HUES48 (cell line): ENCODE data around the gene CCDC57.

Experiments used
- H3K27ac ChIP-seq: one replicate; pipeline ENCODE4 v1.7.0; 2013; ENCODE audit warnings: low read depth, low read length, inconsistent platforms
- H3K27me3 ChIP-seq: 2 replicates; pipeline ENCODE4 v1.6.1; 2013; ENCODE audit warnings: mild to moderate bottlenecking, low read length; ENCODE audit not compliant: control insufficient read depth, insufficient read depth
- H3K36me3 ChIP-seq: 2 replicates; pipeline ENCODE4 v1.6.1; 2013; ENCODE audit warnings: low read length; ENCODE audit not compliant: control insufficient read depth, insufficient read depth
- H3K4me1 ChIP-seq: 2 replicates; pipeline ENCODE4 v1.6.1; 2013; ENCODE audit warnings: mild to moderate bottlenecking, low read length; ENCODE audit not compliant: control insufficient read depth, insufficient read depth
- H3K4me3 ChIP-seq: 2 replicates; pipeline ENCODE4 v1.5.1; 2013; ENCODE audit warnings: mild to moderate bottlenecking, low read depth, low read length
- H3K9ac ChIP-seq: 2 replicates; pipeline ENCODE4 v1.6.1; 2013; ENCODE audit warnings: mild to moderate bottlenecking, low read depth, low read length, moderate library complexity
- H3K9me3 ChIP-seq: 2 replicates; pipeline ENCODE4 v1.6.1; 2013; ENCODE audit warnings: low read length; ENCODE audit not compliant: control insufficient read depth, insufficient read depth

Gene CCDC57

GRCh38 chr17:82112181-82112913 lies 100.3 kb downstream of the CCDC57 start:
- Histone ChIP-seq H3K27me3 (no peaks in the 10 kb centered on the region), H3K9ac (no peak overlapping the region), H3K9me3 (no peaks in the 10 kb centered on the region), H3K4me3 (no peak overlapping the region), H3K36me3 (no peaks in the 10 kb centered on the region), H3K4me1 (no peaks in the 10 kb centered on the region), H3K27ac (no peak overlapping the region)

- H3K4me3 ChIP-seq = no peak overlapping the region
- no peaks in the 10 kb centered on the region for H3K9me3 ChIP-seq
- no peaks in the 10 kb centered on the region for H3K36me3 ChIP-seq
- no peaks in the 10 kb centered on the region for H3K27me3 ChIP-seq
- no peak overlapping the region for H3K9ac ChIP-seq
- H3K27ac ChIP-seq = no peak overlapping the region
- H3K4me1 ChIP-seq = peaks cover 10% of the 10 kb centered on the region; the same call in 1 of the 2 replicates
These were observed 102.3 kb downstream of the CCDC57 start for GRCh38 chr17:82110298-82110697.

DNA sequence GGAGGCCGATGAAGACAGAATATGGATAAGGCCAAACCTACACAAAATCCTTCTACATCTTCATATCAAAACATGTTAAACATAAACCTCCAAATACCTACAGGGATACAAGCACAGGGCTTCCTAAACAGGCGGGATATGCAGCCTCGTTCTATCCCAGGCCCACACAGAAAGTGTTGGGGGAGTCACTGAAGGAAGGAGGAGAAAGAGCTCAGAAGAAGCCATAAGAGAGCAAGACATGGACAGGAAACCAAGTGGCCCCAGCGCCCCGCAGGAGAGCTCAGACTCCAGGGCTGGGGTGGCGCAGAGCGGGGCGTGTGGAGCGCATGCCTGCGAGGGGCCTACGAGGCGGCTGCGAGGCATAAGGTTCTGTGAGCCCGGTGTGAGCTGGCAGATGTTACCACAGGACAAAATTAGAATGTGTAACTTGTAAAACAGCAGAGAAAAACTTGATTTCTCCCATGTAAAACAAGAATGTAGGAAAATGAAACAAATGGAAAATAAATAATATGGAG lies 103.6 kb downstream of the CCDC57 start:
- Histone ChIP-seq H3K4me3 (no peak overlapping the region), H3K27me3 (no peaks in the 10 kb centered on the region), H3K27ac (no peak overlapping the region), H3K36me3 (no peaks in the 10 kb centered on the region), H3K9me3 (no peaks in the 10 kb centered on the region), H3K4me1 (peaks cover 14% of the 10 kb centered on the region; the same call in 1 of the 2 replicates), H3K9ac (no peak overlapping the region)

DNA sequence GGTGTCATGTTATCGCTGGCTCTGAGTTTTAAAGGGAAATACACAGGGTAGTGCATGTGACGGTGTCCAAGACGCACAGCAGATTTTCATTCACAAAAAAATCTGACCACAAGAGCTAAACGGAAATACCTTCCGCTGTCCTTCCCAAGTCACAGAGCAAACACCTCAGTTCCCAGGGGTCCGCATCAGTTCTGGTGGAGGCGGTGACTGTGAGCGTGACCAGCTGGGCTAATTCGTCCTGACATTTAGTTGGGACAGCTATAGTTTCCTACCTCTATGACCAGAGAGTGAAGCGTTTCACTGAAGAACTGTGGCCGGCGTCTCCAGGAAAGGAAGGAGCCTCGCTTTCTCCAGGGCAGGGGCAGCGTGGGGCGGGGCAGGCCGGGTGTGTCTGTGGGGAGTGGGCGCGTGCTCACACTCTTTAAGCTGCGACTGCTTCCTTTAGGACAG lies 104.1 kb downstream of the CCDC57 start:
- Histone ChIP-seq H3K4me1 (peaks cover 19% of the 10 kb centered on the region), H3K9ac (no peak overlapping the region)

GRCh38 chr17:82108038-82108437 lies 104.6 kb downstream of the CCDC57 start:
- no peaks in the 10 kb centered on the region for H3K9me3 ChIP-seq
- H3K36me3 ChIP-seq = no peaks in the 10 kb centered on the region
- no peak overlapping the region for H3K4me3 ChIP-seq
- H3K4me1 ChIP-seq = peaks cover 23% of the 10 kb centered on the region
- H3K9ac ChIP-seq = no peak overlapping the region
- H3K27ac ChIP-seq = no peak overlapping the region
- H3K27me3 ChIP-seq = no peaks in the 10 kb centered on the region

More for the DNA sequence above, 104.1 kb downstream of the CCDC57 start:
- Histone ChIP-seq H3K27me3 (no peaks in the 10 kb centered on the region), H3K4me3 (no peak overlapping the region), H3K9me3 (no peaks in the 10 kb centered on the region), H3K36me3 (no peaks in the 10 kb centered on the region), H3K27ac (no peak overlapping the region)

- peaks cover 25% of the 10 kb centered on the region for H3K4me1 ChIP-seq
- H3K27ac ChIP-seq = no peak overlapping the region
- no peak overlapping the region for H3K4me3 ChIP-seq
- H3K27me3 ChIP-seq = no peaks in the 10 kb centered on the region
- H3K36me3 ChIP-seq = no peaks in the 10 kb centered on the region
- H3K9me3 ChIP-seq = no peaks in the 10 kb centered on the region
- no peak overlapping the region for H3K9ac ChIP-seq
These were observed 105.2 kb downstream of the CCDC57 start for GRCh38 chr17:82107341-82107860.

DNA sequence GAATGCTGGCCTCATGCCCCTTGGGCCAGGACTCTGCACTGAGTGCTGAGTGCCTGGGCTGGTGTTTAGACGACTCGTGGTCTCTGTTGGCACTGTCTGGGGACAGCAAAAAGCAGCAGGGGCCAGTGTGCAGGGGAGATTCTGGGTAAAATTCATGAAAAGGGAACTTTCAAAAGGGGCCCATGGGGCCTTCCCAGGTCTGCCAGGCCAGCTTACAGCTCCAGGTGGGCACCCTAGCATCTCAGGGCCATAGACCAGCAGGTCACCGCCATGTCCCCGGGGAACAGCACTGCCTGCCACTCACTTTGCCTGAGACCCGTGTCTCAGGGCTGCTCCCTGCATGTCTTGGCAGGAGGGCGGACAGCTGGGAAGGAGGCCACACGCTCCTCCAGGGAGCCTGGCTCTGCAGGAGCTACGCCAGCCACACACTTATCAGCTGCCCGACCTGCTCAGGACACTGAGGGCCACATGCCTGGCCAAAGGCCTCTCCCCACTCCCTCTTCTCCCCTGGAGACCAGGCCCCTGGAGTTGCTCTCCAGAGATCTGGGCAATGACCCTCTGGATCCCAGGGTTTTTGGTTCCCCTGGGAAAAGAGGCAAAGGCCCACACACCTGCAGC lies 105.8 kb downstream of the CCDC57 start:
- H3K27me3 ChIP-seq = no peaks in the 10 kb centered on the region
- H3K9ac ChIP-seq = no peak overlapping the region
- peak overlapping the region; percentile 2 for H3K27ac ChIP-seq
- no peaks in the 10 kb centered on the region for H3K9me3 ChIP-seq
- H3K36me3 ChIP-seq = no peaks in the 10 kb centered on the region
- H3K4me1 ChIP-seq = peaks cover 30% of the 10 kb centered on the region
- H3K4me3 ChIP-seq = no peak overlapping the region

- Histone ChIP-seq H3K9me3 (no peaks in the 10 kb centered on the region), H3K36me3 (no peaks in the 10 kb centered on the region), H3K27ac (peak overlapping the region; percentile 2), H3K4me3 (no peak overlapping the region), H3K9ac (no peak overlapping the region), H3K4me1 (peaks cover 37% of the 10 kb centered on the region), H3K27me3 (no peaks in the 10 kb centered on the region)
These were observed 106.6 kb downstream of the CCDC57 start for GRCh38 chr17:82105882-82106687.

DNA sequence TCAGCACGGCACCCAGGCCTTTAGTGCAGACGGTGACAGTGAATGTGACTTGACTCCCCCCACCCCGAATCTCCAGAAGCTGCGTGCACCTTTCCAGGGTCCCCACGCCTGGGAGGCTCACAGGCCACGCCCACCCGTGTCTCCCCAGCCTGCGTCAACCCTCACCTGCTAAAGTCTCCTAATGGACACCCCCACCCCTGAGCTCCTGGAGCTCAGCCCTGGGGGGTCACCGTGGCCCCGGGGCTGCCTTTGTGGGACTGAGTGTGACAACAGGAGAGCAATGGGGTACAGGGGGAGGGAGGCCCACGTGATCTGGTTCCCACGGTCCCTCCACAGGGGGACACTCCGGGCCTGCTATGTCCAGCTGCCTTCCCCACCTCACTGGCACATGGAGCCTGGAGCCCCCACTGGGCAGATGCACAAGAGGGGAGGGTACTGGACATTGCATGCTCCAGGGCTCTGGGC lies 107.2 kb downstream of the CCDC57 start:
- H3K9me3 ChIP-seq = no peaks in the 10 kb centered on the region
- no peak overlapping the region for H3K4me3 ChIP-seq
- no peak overlapping the region for H3K9ac ChIP-seq
- no peak overlapping the region for H3K27ac ChIP-seq
- no peaks in the 10 kb centered on the region for H3K27me3 ChIP-seq
- peaks cover 38% of the 10 kb centered on the region for H3K4me1 ChIP-seq
- no peaks in the 10 kb centered on the region for H3K36me3 ChIP-seq

GRCh38 chr17:82104797-82105416 lies 107.7 kb downstream of the CCDC57 start:
- Histone ChIP-seq H3K36me3 (no peaks in the 10 kb centered on the region), H3K4me3 (no peak overlapping the region), H3K9ac (no peak overlapping the region), H3K27me3 (no peaks in the 10 kb centered on the region), H3K27ac (no peak overlapping the region), H3K9me3 (no peaks in the 10 kb centered on the region), H3K4me1 (peaks cover 38% of the 10 kb centered on the region)
